H9 (cell line): ENCODE data around the gene MMP24OS. TPM values are rescaled to one million over a fixed set of nuclear protein-coding genes. Genes with fewer than 3 reads are reported as not detected.

Experiments
- DNase-seq: peaks from one replicate; pipeline ENCODE4 v3.0.0-alpha.2; 2017
- H2AFZ ChIP-seq: one replicate; pipeline ENCODE4 v1.6.1; 2013; ENCODE audit warnings: mild to moderate bottlenecking, low read length, control low read depth, moderate library complexity
- H2AK5ac ChIP-seq: 2 replicates; pipeline ENCODE4 v1.6.1; 2013; ENCODE audit warnings: low read length, control low read depth, mixed read lengths; ENCODE audit not compliant: insufficient read length
- H2BK120ac ChIP-seq: one replicate; pipeline ENCODE4 v1.6.1; 2013; ENCODE audit warnings: low read depth, mild to moderate bottlenecking, low read length, control low read depth, inconsistent platforms; ENCODE audit not compliant: poor library complexity, severe bottlenecking
- H2BK12ac ChIP-seq: 2 replicates; pipeline ENCODE4 v1.6.1; 2013; ENCODE audit warnings: low read length, control low read depth, mixed read lengths, low read depth; ENCODE audit not compliant: insufficient read length
- H2BK15ac ChIP-seq: 2 replicates; pipeline ENCODE4 v1.6.1; 2013; ENCODE audit warnings: low read depth, low read length, control low read depth
- H2BK20ac ChIP-seq: one replicate; pipeline ENCODE4 v1.6.1; 2013; ENCODE audit warnings: low read depth, mild to moderate bottlenecking, low read length, control low read depth, inconsistent platforms; ENCODE audit not compliant: poor library complexity, severe bottlenecking
- H2BK5ac ChIP-seq: 2 replicates; pipeline ENCODE4 v1.6.1; 2013; ENCODE audit warnings: low read length, control low read depth, mixed read lengths; ENCODE audit not compliant: insufficient read length
- H3K14ac ChIP-seq: 2 replicates; pipeline ENCODE4 v1.6.1; 2013; ENCODE audit warnings: low read length, control low read depth; ENCODE audit not compliant: insufficient read depth
- H3K18ac ChIP-seq: 2 replicates; pipeline ENCODE4 v1.6.1; 2013; ENCODE audit warnings: low read depth, mild to moderate bottlenecking, mixed read lengths, low read length, control low read depth; ENCODE audit not compliant: insufficient read length
- H3K23ac ChIP-seq: 2 replicates; pipeline ENCODE4 v1.6.1; 2013; ENCODE audit warnings: low read length, control low read depth, mixed read lengths, low read depth; ENCODE audit not compliant: insufficient read length
- H3K23me2 ChIP-seq: 2 replicates; pipeline ENCODE4 v1.6.1; 2013; ENCODE audit warnings: low read depth, mild to moderate bottlenecking, mixed read lengths, low read length, control low read depth; ENCODE audit not compliant: insufficient read length, poor library complexity, severe bottlenecking
- H3K27ac ChIP-seq: 2 replicates; pipeline ENCODE4 v1.5.1; 2013; ENCODE audit warnings: low read length, control low read depth, mixed read lengths, low read depth; ENCODE audit not compliant: insufficient read length
- H3K27me3 ChIP-seq: 2 replicates; pipeline ENCODE4 v1.6.1; 2013; ENCODE audit warnings: low read length, control low read depth, inconsistent platforms; ENCODE audit not compliant: insufficient read depth
- H3K4ac ChIP-seq: 2 replicates; pipeline ENCODE4 v1.6.1; 2013; ENCODE audit warnings: low read depth, mild to moderate bottlenecking, control low read depth, inconsistent platforms, low read length, moderate library complexity
- H3K4me1 ChIP-seq: 2 replicates; pipeline ENCODE4 v1.6.1; 2013; ENCODE audit warnings: low read length, control low read depth, inconsistent platforms; ENCODE audit not compliant: insufficient read depth
- H3K4me2 ChIP-seq: 2 replicates; pipeline ENCODE4 v1.6.1; 2013; ENCODE audit warnings: low read length, control low read depth, mixed read lengths; ENCODE audit not compliant: insufficient read length, insufficient read depth
- H3K56ac ChIP-seq: 2 replicates; pipeline ENCODE4 v1.6.1; 2013; ENCODE audit warnings: low read depth, mild to moderate bottlenecking, mixed read lengths, low read length, control low read depth; ENCODE audit not compliant: insufficient read length
- H3K79me1 ChIP-seq: 2 replicates; pipeline ENCODE4 v1.6.1; 2013; ENCODE audit warnings: low read depth, mild to moderate bottlenecking, moderate library complexity, low read length, control low read depth, inconsistent platforms; ENCODE audit not compliant: insufficient read depth, poor library complexity, severe bottlenecking
- H3K79me2 ChIP-seq: 2 replicates; pipeline ENCODE4 v1.6.1; 2013; ENCODE audit warnings: low read length, control low read depth, inconsistent platforms; ENCODE audit not compliant: insufficient read depth
- H3K9ac ChIP-seq: 2 replicates; pipeline ENCODE4 v1.6.1; 2013; ENCODE audit warnings: low read length, control low read depth, mixed read lengths; ENCODE audit not compliant: insufficient read length; ENCODE audit errors: extremely low read depth
- H3K9me3 ChIP-seq: one replicate; pipeline ENCODE4 v1.6.1; 2013; ENCODE audit warnings: low read depth, low read length, inconsistent platforms; ENCODE audit not compliant: control insufficient read depth
- H3T11ph ChIP-seq: one replicate; pipeline ENCODE4 v1.6.1; 2013; ENCODE audit warnings: mild to moderate bottlenecking, low read length, control low read depth, inconsistent platforms
- H4K20me1 ChIP-seq: one replicate; pipeline ENCODE4 v1.6.1; 2013; ENCODE audit not compliant: control insufficient read depth, insufficient read length, insufficient read depth
- H4K5ac ChIP-seq: 2 replicates; pipeline ENCODE4 v1.6.1; 2013; ENCODE audit warnings: low read depth, mild to moderate bottlenecking, mixed read lengths, low read length, control low read depth; ENCODE audit not compliant: insufficient read length
- H4K8ac ChIP-seq: replicated peaks from 2 replicates; pipeline ENCODE4 v1.6.1; 2013; ENCODE audit warnings: low read length, control low read depth, mixed read lengths, low read depth; ENCODE audit not compliant: insufficient read length
- H4K91ac ChIP-seq: 2 replicates; pipeline ENCODE4 v1.6.1; 2013; ENCODE audit warnings: low read depth, mild to moderate bottlenecking, moderate library complexity, mixed read lengths, low read length, control low read depth; ENCODE audit not compliant: insufficient read length
- H3K27ac Mint-ChIP-seq, 3 experiments: 2 replicates in 2 of 3; 3 replicates in 1 of 3; pipeline ENCODE4 v1.8.0; 2020 to 2021; ENCODE audit warnings: mixed read lengths in 3 of 3, mild to moderate bottlenecking in 1 of 3, moderate library complexity in 1 of 3
- H3K27me3 Mint-ChIP-seq: 2 replicates; pipeline ENCODE4 v1.8.0; 2021; ENCODE audit warnings: low read depth, mild to moderate bottlenecking, moderate library complexity, mixed read lengths
- H3K36me3 Mint-ChIP-seq, 3 experiments: 2 replicates in 2 of 3; 3 replicates in 1 of 3; pipeline ENCODE4 v1.8.0; 2020 to 2021; ENCODE audit warnings: low read depth in 3 of 3, mixed read lengths in 3 of 3; ENCODE audit not compliant: insufficient read depth in 1 of 3
- H3K4me1 Mint-ChIP-seq, 2 experiments: 2 replicates each; pipeline ENCODE4 v1.8.0; 2020; ENCODE audit warnings: mixed read lengths in 2 of 2
- H3K4me3 Mint-ChIP-seq, 2 experiments: 2 replicates in 1 of 2; 3 replicates in 1 of 2; pipeline ENCODE4 v1.8.0; 2020 to 2021; ENCODE audit warnings: mild to moderate bottlenecking in 2 of 2, mixed read lengths in 2 of 2, moderate library complexity in 1 of 2
- H3K9me3 Mint-ChIP-seq, 2 experiments: 2 replicates in 1 of 2; 3 replicates in 1 of 2; pipeline ENCODE4 v1.8.0; 2020; ENCODE audit warnings: mild to moderate bottlenecking in 2 of 2, mixed read lengths in 2 of 2, moderate library complexity in 1 of 2
- CTCF ChIP-seq: fragments of 200-600 bp; sonication (generic); conservative IDR thresholded peaks from 3 replicates; pipeline ENCODE4 v1.8.0; 2021; ENCODE audit warnings: antibody characterized with exemption, mild to moderate bottlenecking
- WGBS: extraction: QIAGEN DNeasy Blood & Tissue Kit; methylation state at CpG from one replicate; pipeline ENCODE4 v1.1.7; 2013; ENCODE audit warnings: missing lambda C conversion rate, low lambda C conversion rate, mixed read lengths; ENCODE audit not compliant: insufficient read length; ENCODE audit errors: extremely low coverage; 5-methylcytosine and 5-hydroxymethylcytosine counted together
- total RNA-seq: library from RNA; stranded (reverse); gene quantifications from 2 replicates; pipeline ENCODE4 v1.2.1, GENCODE V29; 2021

Gene MMP24OS
- total RNA-seq, 1 experiment from 2014 or later: 43.8 TPM

GRCh38 chr20:35303735-35304491, 26.0 kb upstream of the MMP24OS start:
- Histone ChIP-seq H3K9ac (no peak overlapping the region), H3K4me1 (peaks cover 3% of the 10 kb centered on the region; the same call in 1 of the 2 replicates), H4K20me1 (no peaks in the 10 kb centered on the region), H2AK5ac (no peak overlapping the region), H2BK20ac (no peak overlapping the region), H3K79me1 (no peaks in the 10 kb centered on the region), H4K91ac (no peak overlapping the region), H2BK5ac (no peak overlapping the region), H3K14ac (no peak overlapping the region), H3K56ac (no peak overlapping the region), H3K79me2 (no peaks in the 10 kb centered on the region), H3K4me2 (peak overlapping the region; percentile 17), H3K27me3 (no peaks in the 10 kb centered on the region), H2BK120ac (no peak overlapping the region), H3K27ac (no peak overlapping the region), H3K23me2 (peaks cover 4% of the 10 kb centered on the region), H3K23ac (no peak overlapping the region), H3K9me3 (no peaks in the 10 kb centered on the region), H2BK12ac (no peak overlapping the region), H4K5ac (no peak overlapping the region), H3K18ac (no peak overlapping the region), H3T11ph (no peak overlapping the region), H2BK15ac (no peak overlapping the region), H4K8ac (no peak overlapping the region), H3K4ac (no peak overlapping the region), H2AFZ (no peak overlapping the region)
- DNase-seq: peak; percentile 95
- TF ChIP-seq CTCF: peak; percentile 96
- no CpG with 5 or more reads among the region's 18 CpGs for WGBS
- H3K4me1 Mint-ChIP-seq: peaks cover 14 to 16% of the 10 kb centered on the region in 2 experiments
- no peaks in the 10 kb centered on the region for H3K9me3 Mint-ChIP-seq
- H3K27ac Mint-ChIP-seq: 0 out of 7 replicates have a peak overlapping the region, but pooled peaks of 1 of the 3 experiments have one; percentile 18
- peaks cover 0 to 3% (median 2%) of the 10 kb centered on the region in 3 experiments; a peak in 4 of 7 replicates for H3K36me3 Mint-ChIP-seq
- peaks cover 6% of the 10 kb centered on the region; the same call in 1 of the 2 replicates for H3K27me3 Mint-ChIP-seq
- peak overlapping the region; percentile 10 to 50; a peak in 2 of 5 replicates for H3K4me3 Mint-ChIP-seq
